HG03342 (cell line): ENCODE measurements around the gene CTDSP1.

Source experiments
- ATAC-seq: cut with Tn5 transposase; IDR thresholded peaks from one replicate; pipeline ENCODE4 v1.9.1; 2021; ENCODE audit warnings: mild to moderate bottlenecking, moderate library complexity; ENCODE audit not compliant: unreplicated experiment

The CTDSP1 gene, protein sequence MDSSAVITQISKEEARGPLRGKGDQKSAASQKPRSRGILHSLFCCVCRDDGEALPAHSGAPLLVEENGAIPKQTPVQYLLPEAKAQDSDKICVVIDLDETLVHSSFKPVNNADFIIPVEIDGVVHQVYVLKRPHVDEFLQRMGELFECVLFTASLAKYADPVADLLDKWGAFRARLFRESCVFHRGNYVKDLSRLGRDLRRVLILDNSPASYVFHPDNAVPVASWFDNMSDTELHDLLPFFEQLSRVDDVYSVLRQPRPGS

DNA sequence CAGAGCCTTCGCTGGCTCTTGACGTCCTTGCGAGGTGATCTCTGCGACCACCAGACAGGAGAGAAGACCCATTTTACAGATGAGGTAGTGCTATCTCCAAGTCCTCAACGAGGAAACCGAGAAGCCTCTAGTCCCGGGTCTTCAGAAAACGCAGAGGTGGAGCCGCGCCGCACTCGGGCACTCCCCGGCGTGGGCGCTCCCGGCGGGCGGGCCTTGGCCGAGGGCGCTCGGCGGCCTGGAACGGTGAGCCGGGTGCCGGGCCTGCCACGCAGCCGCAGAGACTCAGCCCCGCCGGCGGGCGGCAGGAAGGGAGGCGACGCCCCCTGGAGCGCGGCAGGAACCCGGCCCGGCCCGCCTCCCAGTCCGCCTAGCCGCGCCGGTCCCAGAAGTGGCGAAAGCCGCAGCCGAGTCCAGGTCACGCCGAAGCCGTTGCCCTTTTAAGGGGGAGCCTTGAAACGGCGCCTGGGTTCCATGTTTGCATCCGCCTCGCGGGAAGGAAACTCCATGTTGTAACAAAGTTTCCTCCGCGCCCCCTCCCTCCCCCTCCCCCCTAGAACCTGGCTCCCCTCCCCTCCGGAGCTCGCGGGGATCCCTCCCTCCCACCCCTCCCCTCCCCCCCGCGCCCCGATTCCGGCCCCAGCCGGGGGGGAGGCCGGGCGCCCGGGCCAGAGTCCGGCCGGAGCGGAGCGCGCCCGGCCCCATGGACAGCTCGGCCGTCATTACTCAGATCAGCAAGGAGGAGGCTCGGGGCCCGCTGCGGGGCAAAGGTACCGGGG is at the start of gene CTDSP1:
CTDSP1 (plus strand) TSS at position 478 of the 776 bp plus-strand sequence; CDS start at position 701, 223 bp downstream.
- peak; percentile 39 for ATAC-seq

DNA sequence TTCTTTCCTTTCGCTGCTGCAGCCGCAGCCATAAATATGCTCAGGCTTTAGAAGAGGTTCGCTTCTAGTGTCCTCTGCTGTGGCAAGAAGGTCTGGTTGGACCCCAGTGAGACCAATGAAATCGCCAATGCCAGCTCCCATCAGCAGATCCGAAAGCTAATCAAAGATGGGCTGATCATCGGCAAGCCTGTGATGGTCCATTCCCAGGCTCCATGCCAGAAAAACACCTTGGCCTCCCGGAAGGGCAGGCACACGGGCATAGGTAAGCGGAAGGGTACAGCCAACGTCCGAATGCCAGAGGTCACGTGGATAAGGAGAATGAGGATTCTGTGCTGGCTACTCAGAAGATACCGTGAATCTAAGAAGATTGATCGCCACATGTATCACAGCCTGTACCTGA is 45.6 kb upstream of the CTDSP1 start:
- no peak for ATAC-seq

DNA sequence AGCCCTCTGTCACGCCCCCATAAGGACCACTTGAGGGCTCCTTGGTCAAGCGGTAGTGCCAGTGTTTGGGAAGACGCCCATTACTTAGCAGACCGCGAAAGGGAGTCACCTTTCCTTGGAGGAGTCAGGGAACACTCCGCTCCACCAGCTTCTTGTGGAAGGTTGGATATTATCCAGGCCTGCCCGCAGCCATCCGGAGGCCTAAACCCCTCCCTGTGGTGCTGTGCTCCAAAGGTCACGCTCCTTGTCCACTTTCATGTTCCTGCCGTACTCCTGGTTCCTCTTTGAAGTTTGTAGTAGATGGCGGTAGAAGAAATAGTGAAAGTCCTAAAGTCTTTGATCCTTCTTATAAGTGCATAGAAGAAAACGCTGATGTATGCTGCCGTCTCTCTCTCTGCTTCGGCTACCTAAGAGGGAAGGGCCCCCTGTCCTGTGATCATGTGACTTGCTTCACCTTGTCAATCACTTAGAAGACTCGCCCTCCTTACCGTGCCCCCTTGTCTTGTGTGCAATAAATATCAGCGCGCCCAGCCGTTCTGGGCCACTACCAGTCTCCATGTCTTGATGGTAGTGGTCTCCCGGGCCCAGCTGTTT is 44.7 kb upstream of the CTDSP1 start:
- no peak for ATAC-seq

DNA sequence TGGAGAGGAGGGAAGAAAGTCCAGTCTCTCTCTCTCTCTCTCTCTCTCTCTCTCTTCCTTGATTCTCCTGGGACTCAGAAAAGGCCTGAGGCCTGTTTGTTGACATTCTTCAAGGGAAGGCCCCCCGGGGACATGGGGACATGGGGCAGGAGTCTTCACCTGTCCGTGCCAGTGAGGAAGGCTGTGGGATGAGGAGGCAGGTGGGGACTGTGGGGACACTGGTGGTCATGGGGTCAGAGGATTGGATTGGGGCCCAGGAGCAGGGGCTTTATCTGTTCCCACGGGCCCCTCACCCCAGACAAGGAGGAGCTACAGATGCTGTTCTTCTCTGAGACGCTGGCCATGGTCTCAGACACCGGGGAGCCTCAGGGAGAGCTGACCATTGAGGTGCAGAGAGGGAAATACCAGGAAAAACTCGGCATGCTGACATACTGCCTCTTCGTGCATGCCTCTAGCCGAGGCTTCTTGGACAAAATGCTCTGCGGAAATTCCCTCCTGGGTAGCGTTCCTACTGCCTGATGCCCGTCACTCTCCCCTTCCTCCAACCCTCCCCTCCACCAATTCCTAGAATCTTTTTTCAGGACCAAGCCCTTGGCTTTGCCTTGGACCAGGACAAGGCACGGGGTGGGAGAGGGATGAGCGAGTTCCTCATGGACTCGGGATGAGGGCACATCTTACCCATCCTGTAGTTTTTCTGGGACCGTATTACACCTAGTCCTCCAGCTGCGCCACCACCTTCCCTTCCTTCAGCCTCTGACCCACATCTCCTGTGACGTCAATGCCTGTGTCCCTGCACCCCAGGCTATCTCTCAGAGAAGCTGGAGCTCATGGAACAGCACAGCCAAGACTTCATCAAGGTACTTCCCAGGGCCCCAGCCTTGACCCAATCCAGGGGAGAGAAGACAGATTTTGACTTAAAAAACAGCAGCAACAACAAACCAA is 42.2 kb upstream of the CTDSP1 start:
- ATAC-seq = no peak

DNA sequence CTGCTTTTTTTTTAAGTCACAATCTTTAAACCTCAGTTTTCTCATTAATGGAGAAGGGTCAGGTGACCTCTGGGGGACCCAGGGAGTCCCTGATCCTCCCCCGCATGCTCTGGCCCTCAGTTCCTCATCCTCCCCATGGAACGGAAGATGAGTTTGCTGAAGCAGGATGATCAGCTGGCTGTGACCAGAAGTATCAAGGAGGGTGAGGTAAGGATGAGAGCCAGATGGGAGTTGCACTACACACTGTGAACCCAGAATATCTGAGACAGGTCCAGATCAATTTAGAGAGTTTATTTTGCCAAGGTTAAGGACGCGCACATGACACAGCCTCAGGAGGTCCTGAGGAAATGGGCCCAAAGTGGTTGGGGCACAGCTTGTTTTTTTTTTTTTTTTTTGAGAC is 39.2 kb upstream of the CTDSP1 start:
- ATAC-seq = no peak

DNA sequence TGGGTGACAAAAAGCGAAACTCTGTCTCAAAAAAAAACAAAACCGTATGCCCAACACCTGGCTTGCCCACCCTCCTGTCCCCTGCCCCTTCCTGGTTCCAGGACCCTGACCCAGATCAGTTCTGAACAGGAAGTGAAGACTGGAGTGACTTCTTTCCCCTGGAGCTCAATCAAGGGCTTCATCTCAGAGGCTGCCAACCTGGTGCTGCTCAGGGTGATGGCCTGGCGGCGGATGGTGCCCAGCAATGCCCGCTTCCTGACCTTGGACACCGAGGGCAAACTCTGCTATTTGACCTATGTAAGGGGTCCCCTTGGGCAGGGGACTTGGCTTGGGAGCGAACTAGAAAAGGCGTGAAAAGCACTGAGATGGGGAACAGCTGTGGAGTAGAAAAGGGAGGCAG is 37.1 kb upstream of the CTDSP1 start:
- ATAC-seq = no peak

DNA sequence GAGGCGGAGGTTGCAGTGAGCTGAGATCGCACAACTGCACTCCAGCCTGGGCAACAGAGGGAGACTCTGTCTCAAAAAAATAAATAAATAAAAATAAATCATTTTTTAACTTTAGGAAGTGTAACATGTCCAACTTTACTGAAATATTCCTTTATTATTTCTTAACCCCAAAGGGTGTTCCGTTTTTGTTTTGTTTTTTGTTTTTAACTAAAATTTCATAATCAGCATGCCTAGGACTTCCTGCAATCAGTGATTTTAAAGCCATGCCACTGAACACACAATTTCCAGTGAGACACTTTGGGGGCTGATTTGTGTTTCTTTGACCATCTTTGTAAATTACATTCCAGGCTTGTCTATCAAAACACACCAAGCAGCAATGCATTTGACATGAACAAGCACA is 35.9 kb upstream of the CTDSP1 start:
- no peak for ATAC-seq

DNA sequence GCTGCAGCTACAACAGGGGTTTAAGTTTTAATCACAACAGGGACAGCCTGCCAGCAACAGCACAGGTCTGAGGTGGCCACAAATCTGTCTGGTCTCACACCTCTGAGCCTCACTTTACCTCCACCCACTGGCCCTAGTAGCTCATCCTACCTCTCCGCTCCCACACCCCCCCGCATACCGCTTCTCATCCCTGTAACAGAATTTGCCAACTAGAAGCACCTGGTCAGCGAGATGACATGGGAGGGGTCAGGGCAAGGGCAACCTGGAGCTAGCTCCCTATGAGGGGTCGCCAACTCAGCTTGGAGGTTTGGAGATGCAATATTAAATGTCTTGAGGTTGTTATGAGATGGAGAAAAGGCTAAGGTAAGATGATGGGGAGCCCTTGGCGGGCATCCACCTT is 35.5 kb upstream of the CTDSP1 start:
- no peak for ATAC-seq

DNA sequence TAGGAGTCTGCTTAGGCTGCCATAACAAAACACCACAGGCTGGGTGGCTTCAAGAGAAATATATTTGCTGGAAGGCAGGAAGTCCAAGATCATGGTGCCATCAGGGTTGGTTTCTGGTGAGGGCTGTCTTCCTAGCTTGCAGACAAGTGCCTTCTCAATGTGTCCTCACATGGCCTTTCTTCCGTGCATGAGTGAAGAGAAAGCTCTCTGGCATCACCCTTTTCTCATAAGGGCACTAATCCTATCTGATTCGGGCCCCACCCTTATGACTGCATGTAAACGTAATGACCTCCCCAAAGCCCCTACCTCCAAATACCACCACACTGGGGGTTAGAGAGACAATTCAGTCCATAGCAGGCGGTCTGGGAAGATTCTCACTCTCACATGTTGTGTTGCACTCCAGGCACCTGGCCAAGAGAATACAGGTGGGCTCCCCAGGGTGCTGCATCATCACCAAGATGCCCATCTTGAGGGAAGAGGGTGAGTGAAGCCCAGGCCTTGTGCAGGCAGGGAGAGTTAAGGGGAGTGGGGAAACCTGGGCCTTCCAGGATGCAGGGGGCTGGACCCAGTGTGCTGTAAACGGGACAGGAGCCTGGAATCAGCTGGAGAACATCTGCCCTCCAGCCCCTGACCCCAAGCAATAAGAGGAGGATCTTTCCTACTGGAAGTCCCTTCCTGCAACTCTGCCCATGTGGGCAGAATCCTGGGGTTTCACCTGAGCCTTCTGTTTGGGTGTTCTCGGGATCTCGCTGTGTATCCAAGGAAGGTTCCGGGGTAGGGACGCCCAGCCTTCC is 32.9 kb upstream of the CTDSP1 start:
- ATAC-seq = no peak

DNA sequence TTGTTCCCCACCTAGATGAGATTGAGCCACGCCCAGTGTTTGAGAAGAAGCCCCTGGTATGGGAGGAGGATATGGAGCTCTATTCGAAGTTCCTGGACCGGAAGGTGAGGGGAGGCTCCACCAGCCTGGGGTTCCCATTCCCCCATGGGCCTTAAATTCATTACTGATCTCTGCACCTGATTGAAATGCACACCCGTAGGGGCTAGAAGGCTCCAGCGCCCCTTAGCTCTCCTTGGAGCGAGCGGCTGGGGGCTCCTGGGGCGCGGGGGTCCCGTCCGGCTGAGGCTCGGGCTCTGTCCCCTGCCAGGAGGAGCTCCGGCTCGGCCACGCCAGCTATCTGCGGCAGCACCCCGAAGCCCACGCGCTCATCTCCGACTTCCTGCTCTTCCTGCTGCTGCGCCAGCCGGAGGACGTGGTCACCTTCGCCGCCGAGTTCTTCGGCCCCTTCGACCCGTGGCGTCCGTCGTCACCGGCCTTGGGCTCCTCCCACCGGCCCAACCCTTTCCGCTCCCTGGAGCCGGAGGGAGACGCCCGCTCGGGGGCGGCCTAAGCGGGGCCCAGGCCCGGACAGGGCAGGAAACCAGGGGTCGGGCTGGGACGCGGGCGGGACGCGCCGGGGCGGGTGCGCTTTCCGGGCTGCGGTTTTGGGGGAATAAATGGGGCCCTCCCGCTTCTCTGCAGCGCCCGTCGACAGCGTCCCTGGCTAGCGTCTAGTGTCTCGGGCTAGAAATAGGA is 32.1 kb upstream of the CTDSP1 start:
- ATAC-seq = peak; percentile 94

DNA sequence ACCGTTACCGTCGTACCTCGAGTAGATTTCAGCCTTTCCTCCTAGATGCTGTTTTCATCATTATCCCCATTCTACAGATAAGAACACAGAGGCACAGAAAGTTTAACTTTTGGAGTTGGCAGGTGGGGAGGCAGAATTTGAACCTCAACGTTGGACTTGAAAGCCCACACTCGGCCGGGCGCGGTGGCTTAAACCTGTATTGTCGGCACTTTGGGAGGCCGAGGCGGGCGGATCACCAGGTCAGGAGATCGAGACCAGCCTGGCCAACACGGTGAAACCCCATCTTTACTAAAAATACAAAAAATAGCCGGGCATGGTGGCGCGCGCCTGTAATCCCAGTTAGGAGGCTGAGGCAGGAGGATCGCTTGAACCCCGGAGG is 31.5 kb upstream of the CTDSP1 start:
- ATAC-seq = no peak

DNA sequence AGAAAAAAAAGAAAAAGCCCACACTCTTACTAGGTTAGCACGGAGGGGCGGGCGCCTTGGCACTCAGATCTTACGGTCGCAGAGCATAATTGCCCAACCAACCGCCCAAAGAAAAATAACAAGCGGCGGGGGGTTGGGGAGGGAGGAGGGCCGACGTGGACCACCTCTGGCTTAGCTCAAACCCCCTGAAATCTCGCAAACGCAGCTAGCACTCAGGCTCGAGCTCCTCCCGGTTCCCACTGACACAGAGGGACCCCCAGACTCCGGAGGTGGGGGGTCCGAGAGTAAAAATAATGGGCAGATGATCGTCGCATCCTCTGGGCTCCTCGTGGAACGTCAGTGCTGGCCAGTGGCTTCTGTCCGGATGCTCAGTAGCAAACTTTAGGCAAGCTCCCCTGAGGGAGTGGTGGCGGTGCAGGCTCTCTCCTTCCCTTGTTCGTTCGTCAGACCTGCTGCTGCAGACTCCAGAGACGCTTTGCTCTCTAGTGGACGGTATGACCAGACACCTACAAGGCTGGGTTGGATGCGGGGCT is 31.0 kb upstream of the CTDSP1 start:
- ATAC-seq = no peak

DNA sequence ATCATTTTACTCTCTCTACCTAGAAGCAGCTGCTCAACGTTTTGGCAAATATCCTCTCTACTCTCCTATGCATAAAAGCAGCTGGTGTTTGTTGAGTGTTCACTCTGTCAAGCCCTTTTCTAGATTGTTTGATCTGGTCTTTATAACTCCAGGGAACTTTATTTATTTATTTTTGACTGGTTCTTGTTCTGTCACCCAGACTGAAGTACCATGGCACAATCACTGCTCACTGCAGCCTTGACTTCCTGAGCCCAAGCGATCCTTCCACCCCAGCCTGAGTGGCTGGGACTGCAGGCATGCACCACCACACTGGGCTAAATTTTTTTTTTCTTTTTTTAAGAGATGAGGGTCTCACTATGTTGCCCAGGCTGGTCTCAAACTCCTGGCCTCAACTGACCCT is 30.3 kb upstream of the CTDSP1 start:
- no peak for ATAC-seq

DNA sequence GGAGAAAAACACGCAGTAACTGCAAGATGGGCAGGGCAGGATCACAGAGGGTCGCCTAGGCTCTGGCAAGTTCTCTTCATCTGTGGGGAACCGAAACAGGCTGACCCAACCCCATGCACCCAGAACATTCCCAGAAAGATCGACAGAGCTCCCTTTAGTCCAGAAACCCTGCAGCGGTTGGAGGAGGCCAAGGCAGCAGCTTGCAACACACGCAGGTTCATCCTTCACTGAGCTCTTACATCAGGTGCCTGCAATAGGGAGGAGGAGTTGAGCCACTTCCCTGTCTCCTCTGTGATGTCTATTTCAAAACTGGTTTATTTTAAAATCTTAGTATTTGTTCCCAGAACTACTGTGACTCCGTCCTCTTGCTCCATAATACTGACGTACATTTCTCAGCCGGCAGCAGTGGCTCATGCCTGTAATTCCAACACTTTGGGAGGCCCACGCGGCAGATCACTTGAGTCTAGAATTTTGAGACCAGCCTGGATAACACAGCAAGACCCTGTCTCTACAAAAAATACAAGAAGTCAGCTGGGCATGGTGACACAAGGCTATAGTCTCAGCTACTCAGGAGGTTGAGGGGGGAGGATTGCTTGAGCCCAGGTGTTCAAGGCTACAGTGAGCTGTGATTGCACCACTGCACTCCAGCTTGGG is 29.1 kb upstream of the CTDSP1 start:
- ATAC-seq = no peak

DNA sequence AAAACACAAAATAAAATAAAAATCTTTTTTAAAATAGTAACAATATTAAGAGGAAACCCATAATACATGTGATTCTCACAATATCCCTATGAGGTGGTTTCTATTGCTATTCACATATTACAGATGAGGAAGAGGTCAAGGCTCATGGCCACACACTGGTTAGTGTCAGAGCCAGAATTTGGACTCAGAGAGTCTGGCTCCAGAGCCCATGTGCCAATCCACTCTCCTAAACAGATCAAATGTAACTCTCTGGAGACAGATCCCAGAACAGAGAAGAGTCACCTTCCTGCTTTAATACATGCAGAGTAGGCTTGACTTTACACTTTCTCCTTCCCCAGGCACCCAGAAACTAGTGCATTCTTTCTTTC is 27.7 kb upstream of the CTDSP1 start:
- no peak for ATAC-seq

DNA sequence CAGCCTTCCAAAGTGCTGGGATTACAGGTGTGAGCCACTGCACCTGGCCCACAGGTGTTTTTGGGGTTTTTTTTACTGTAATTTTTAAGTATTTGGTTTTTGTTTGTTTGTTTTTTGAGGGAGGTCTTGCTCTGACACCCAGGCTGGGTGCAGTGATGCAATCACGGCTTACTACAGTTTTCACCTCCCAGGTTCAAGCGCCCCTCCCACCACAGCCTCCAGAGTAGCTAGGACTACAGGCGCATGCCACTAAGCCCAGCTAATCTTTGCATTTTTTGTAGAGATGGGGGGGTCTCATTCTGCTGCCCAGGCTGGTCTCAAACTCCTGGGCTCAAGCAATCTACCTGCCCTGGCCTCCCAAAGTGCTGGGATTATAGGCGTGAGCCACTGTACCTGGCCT is 24.9 kb upstream of the CTDSP1 start:
- no peak for ATAC-seq

DNA sequence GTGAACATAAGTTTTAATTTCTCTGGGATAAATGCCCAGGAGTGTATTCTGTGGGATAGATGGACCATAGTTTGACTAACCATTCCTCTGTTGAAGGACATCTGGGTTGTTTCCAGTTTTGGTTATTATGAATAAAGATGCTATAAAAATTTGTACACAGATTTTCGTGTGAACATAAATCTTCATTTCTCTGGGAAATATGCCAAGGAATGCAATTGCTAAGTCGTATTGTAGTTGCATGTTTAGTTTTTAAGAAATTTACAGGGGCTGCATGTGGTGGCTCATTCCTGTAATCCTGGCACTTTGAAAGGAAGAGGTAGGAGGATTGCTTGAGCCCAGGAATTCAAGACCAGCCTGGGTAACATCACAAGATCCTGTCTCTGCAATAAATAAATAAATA is 24.5 kb upstream of the CTDSP1 start:
- no peak for ATAC-seq

DNA sequence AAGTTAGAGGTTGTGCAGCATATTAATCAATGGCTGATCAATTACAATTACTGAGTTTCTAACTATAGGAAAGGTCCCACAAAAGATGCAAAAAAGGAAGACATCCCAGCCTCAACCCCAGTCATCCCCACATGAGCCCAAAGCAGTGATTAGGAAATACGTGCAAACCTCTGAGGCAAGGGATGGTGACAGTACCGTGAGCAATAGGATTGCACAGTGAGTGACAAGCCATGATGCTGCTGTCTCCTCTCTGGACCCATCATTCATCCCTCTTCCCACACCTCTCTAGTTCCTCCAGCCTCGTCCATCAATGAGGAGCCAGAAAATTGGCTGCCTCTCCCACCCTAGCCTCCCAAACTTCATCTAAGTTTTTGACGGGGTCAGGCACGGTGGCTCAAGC is 21.6 kb upstream of the CTDSP1 start:
- no peak for ATAC-seq

DNA sequence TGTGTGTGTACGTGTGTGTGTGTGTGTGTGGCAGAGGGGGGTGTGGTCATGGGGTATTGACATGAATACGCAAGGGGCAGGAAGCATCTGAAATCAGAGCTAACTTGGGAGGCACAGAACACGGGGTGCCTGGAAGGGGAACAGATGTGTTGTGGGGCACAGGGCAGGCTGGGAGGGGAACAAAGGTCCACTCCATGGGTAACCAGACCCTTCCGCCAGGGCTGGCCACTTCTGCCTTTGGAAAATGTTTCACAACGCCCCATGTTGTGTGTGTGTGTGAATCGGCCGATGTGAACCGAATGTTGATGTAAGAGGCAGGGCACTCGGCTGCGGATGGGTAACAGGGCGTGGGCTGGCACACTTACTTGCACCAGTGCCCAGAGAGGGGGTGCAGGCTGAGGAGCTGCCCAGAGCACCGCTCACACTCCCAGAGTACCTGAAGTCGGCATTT is 17.7 kb upstream of the CTDSP1 start, which contains the start of gene SLC11A1:
SLC11A1 (plus strand) TSS at position 358 of the 451 bp plus-strand sequence. CDS start 96 bp downstream, outside the sequence.
- no peak for ATAC-seq
